ENCODE measurements around the gene DESI1. TPM values are rescaled to one million over a fixed set of nuclear protein-coding genes. Genes with fewer than 3 reads are reported as not detected.
A peak's percentile ranks its signal among the peaks of the same experiment; 100 is the strongest.
"Not testable (repeated sequence)": the region's sequence is repeated elsewhere in the genome, so short reads cannot be mapped to it uniquely, and the experiment has no call there.

Gene DESI1
- 10 to 100 TPM; 55.5 to 57.9 TPM for total RNA-seq

DNA sequence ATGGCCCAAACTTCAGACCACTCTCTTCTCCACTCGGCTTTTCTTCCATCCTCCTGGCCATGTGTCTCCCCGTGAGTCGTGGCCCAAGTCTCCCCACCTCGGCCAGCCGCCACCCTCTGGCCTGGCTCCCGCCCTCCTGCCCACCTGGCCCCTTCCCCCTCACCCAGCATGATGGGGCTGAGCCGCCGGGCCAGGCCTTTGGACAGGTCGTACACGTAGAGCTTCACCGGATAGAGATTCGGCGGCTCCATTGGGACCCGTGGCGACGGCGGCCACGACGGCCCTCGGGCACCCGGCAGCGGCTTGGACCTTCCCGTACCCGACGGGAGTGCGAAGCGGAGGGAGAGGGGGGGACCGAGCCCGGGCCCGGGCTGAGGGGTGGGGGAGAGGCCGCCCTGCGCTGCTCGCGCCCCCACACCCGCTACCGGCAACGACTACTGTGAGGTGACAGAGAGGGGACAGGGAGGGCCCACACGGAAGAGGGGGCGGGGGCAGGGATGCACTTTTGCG is at the start of gene DESI1:
Gene DESI1 (minus strand): TSS at position 455 of the 510 bp plus-strand sequence. CDS start 204 bp downstream, at position 251.
- ChIA-PET CTCF (interaction anchor here (1.1 to 3.9 kb wide), 4 partner anchors 17 to 77 kb away, joined by 4 to 18 read pairs (median 8); partner anchors contain the start of gene PMM1), POLR2A (interaction anchor here (0.9 to 6.0 kb wide), 21 partner anchors 9 to 515 kb away, joined by 3 to 65 read pairs (median 4); partner anchors contain the start of genes ACO2, CCDC134, NDUFA6 and PHF5A)
- intact Hi-C loops (cut with micrococcal nuclease), result loop anchor here (1.0 to 5.0 kb wide), 11 partner anchors 16 to 333 kb away; partner anchors contain the start of genes PHF5A, POLR3H, RANGAP1 and SNU13
- Mint-ChIP-seq H3K36me3 (peaks cover 16% of the 10 kb centered on the region), H3K27me3 (no peaks in the 10 kb centered on the region), H3K9me3 (no peaks in the 10 kb centered on the region), H3K4me3 (peak within 1 kb of the TSS; percentile 97), H3K4me1 (ENCODE audit: low read depth) (peaks cover 40% of the 10 kb centered on the region), H3K27ac (peak within 1 kb of the TSS; percentile 98)
- DNase-seq, result no peak

DNA sequence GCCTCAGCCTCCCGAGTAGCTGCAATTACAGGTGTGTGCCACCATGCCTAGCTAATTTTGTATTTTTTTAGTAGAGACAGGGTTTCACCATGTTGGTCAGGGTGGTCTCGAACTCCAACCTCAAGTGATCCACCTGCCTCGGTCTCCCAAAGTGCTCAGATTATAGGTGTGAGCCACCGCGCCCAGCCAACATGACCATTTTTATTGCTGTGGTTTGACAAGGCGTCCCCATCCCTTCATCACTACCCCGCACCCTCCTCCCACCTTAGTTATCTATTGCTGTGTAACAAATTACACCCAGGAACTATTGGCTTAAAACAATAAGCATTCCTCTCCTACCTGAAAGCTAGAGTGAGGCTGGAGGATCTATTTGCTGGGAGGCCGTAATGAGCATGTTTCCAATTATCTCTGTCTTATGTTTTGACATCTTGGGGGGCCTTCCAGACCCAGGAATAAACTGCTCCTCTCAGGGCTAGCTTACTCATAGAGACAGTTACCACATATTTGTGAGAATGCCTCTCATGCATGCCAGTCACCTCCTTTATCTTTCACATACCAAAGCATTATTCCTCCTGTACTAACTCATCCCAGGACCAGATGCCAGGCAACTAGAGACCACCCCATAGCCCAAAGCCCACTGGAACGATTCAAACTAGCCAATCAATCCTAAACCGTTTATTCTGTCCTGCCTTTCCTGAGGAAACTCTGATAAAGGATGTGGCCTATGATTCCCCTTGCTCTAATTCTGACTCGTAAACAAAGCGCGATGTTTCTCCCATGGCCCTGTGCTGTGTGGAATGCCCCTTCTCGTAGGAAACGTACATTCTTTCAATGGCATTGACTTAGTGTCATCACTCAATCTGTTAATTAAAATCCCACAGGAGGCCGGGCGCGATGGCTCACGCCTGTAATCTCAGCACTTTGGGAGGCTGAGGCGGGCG is 48.4 kb upstream of the DESI1 start:
- peaks cover 12% of the 10 kb centered on the region for H3K36me3 Mint-ChIP-seq
- ChIA-PET CTCF (interaction anchor here (2.4 kb wide), 1 partner anchor 28 kb away, joined by 12 read pairs; no protein-coding TSS in a partner anchor), POLR2A (interaction anchor here (1.3 kb wide), 1 partner anchor 28 kb away, joined by 6 read pairs; no protein-coding TSS in a partner anchor)
- no peak overlapping the region for H3K27ac Mint-ChIP-seq
- intact Hi-C loops (cut with micrococcal nuclease), result no loop called here
- no peak for DNase-seq
- H3K9me3 Mint-ChIP-seq, result no peaks in the 10 kb centered on the region
- H3K4me1 Mint-ChIP-seq (ENCODE audit: low read depth), result peaks cover 16% of the 10 kb centered on the region
- no peaks in the 10 kb centered on the region for H3K27me3 Mint-ChIP-seq
- H3K4me3 Mint-ChIP-seq, result no peak overlapping the region

DNA sequence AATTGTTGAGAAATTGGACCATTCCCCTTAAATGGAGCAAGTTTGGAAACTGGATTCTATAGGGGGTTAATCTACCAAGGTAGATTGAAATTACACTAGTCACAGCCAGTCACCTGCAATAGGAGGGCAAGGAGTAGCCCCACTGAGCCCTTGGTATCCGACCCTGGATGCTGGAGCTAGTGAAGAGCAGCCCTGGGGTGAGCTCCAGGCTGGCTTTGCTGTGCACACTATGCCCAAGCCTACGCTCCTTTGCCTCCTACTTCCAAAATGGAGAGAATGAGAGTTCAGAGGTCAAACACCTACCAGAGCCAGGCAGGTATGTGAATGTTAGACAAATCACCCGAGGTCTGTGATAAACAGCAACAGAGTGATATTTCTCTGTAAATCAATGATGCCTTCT is 44.1 kb upstream of the DESI1 start:
- CTCF ChIA-PET, result interaction anchor here (0.9 to 3.4 kb wide), 4 partner anchors 8 to 33 kb away, joined by 3 to 28 read pairs (median 16); partner anchors contain the start of genes MEI1 and SNU13
- intact Hi-C loops (cut with micrococcal nuclease), result no loop called here
- peaks cover 13% of the 10 kb centered on the region for H3K4me1 Mint-ChIP-seq (ENCODE audit: low read depth)

DNA sequence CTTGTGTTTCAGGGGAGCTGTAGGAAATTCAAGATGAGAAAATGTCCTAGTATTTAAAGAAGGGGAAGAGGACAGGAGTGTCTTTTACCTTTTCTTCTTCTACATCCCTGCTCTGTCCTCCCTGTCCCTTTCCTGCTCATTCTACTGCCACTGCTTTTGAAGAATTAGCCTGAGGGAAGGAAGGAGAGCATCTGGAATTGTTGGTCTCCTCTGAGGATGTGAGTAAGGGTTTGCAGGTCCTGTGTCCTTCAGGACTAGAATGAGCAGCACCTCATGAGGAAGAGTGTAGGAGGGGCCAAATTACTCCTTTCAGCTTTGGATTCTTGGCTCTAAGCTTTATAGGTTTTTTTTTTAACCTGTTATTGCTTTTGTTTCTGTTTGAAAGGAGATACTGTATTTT is 43.6 kb upstream of the DESI1 start:
- DNase-seq, result no peak
- no peak overlapping the region for H3K4me3 Mint-ChIP-seq
- intact Hi-C loops (cut with micrococcal nuclease), result no loop called here
- H3K9me3 Mint-ChIP-seq, result no peaks in the 10 kb centered on the region
- CTCF ChIA-PET, result interaction anchor here (0.9 kb wide), 1 partner anchor 33 kb away, joined by 3 read pairs; no protein-coding TSS in a partner anchor
- no peak overlapping the region for H3K27ac Mint-ChIP-seq
- H3K36me3 Mint-ChIP-seq, result peaks cover 31% of the 10 kb centered on the region
- H3K27me3 Mint-ChIP-seq, result no peaks in the 10 kb centered on the region
- H3K4me1 Mint-ChIP-seq (ENCODE audit: low read depth), result peaks cover 13% of the 10 kb centered on the region
- POLR2A ChIA-PET, result interaction anchor here (0.7 to 1.0 kb wide), 2 partner anchors 14 to 43 kb away, joined by 3 read pairs; partner anchors contain the start of gene XRCC6

More for the DNA sequence above, 44.1 kb upstream of the DESI1 start:
- Mint-ChIP-seq H3K9me3 (no peaks in the 10 kb centered on the region), H3K4me3 (no peak overlapping the region), H3K36me3 (peaks cover 29% of the 10 kb centered on the region), H3K27ac (peak overlapping the region; percentile 76), H3K27me3 (no peaks in the 10 kb centered on the region)
- POLR2A ChIA-PET, result no interaction called here
- DNase-seq, result no peak

DNA sequence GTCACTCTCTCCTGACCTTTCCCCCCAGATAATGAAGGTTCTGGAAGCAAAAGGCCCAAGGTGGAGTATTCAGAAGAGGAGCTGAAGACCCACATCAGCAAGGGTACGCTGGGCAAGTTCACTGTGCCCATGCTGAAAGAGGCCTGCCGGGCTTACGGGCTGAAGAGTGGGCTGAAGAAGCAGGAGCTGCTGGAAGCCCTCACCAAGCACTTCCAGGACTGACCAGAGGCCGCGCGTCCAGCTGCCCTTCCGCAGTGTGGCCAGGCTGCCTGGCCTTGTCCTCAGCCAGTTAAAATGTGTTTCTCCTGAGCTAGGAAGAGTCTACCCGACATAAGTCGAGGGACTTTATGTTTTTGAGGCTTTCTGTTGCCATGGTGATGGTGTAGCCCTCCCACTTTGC is 42.8 kb upstream of the DESI1 start:
- intact Hi-C loops (cut with micrococcal nuclease); H3K9me3 Mint-ChIP-seq; H3K4me3 Mint-ChIP-seq; DNase-seq; H3K4me1 Mint-ChIP-seq (ENCODE audit: low read depth); H3K27me3 Mint-ChIP-seq: not testable (repeated sequence)
- Mint-ChIP-seq H3K36me3 (peaks cover 35% of the 10 kb centered on the region), H3K27ac (peak overlapping the region; percentile 10)
- POLR2A ChIA-PET, result interaction anchor here (0.6 to 1.0 kb wide), 3 partner anchors 13 to 321 kb away, joined by 3 read pairs; partner anchors contain the start of gene XRCC6
- CTCF ChIA-PET, result interaction anchor here (1.2 kb wide), 1 partner anchor 9 kb away, joined by 3 read pairs; no protein-coding TSS in a partner anchor

DNA sequence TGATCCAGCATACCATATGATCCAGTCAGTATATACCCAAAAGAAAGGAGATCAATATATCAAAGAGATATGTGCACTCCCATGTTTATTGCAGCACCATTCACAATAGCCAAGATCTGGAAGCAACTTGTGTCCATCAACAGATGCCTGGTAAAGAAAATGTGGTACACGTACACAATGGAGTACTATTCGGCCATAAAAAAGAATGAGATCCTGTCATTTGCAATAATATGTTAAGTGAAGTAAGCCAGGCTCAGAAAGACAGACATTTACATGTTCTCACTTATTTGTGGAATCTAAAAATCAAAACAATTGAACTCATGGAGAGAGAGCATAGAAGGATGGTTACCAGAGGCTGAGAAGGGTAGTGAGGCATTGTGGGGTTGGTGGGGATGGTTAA is 40.9 kb upstream of the DESI1 start:
- intact Hi-C loops (cut with micrococcal nuclease), result no loop called here
- POLR2A ChIA-PET, result no interaction called here

DNA sequence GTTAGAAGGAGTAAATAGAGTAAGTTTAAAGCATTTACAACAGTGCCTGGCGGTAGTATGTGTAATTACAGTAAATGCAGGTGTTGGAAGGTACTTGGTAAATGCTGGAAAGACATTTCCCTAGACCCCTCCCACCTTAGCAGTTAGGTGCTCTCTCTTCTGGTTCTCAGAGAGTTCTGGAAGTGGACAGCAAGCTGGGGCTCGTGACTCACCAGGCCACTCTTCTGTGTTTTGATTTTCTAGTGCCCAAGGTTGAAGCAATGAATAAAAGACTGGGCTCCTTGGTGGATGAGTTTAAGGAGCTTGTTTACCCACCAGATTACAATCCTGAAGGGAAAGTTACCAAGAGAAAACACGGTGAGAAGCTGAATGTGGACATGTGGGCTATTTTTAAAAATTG is 40.2 kb upstream of the DESI1 start:
- no peaks in the 10 kb centered on the region for H3K27me3 Mint-ChIP-seq
- POLR2A ChIA-PET, result no interaction called here
- peaks cover 45% of the 10 kb centered on the region for H3K36me3 Mint-ChIP-seq
- H3K4me3 Mint-ChIP-seq, result no peak overlapping the region
- CTCF ChIA-PET, result no interaction called here
- H3K27ac Mint-ChIP-seq, result no peak overlapping the region
- no peaks in the 10 kb centered on the region for H3K4me1 Mint-ChIP-seq (ENCODE audit: low read depth)
- DNase-seq, result no peak
- intact Hi-C loops (cut with micrococcal nuclease), result no loop called here
- no peaks in the 10 kb centered on the region for H3K9me3 Mint-ChIP-seq

More for the DNA sequence above, 40.9 kb upstream of the DESI1 start:
- H3K4me3 Mint-ChIP-seq, result no peak overlapping the region
- CTCF ChIA-PET, result no interaction called here
- peaks cover 46% of the 10 kb centered on the region for H3K36me3 Mint-ChIP-seq
- H3K27ac Mint-ChIP-seq, result no peak overlapping the region
- H3K4me1 Mint-ChIP-seq (ENCODE audit: low read depth), result peaks cover 3% of the 10 kb centered on the region
- no peaks in the 10 kb centered on the region for H3K27me3 Mint-ChIP-seq
- no peaks in the 10 kb centered on the region for H3K9me3 Mint-ChIP-seq
- DNase-seq, result no peak

DNA sequence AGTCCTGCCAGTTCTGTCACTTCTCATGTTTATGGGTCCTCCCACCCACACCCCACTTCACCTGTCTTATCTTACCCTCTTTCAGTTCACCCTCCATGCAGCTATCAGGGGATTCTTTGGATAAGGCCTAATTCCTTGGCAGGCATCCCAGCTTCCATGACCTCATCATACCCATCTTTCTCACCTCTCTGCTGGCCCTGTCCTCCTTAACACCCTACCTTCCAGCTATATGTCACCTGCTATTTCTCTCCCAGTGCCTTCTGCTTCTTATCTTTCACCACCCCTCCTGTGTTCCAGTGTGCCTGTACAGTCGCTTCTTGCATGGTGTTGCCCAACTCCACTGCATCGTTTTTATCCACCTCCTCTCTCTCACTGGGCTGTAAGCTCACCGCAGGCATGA is 39.6 kb upstream of the DESI1 start:
- ChIA-PET CTCF (interaction anchor here (1.0 kb wide), 1 partner anchor 13 kb away, joined by 3 read pairs; no protein-coding TSS in a partner anchor), POLR2A (interaction anchor here (0.6 kb wide), 1 partner anchor 94 kb away, joined by 5 read pairs; no protein-coding TSS in a partner anchor)
- DNase-seq, result no peak
- Mint-ChIP-seq H3K4me1 (ENCODE audit: low read depth) (no peaks in the 10 kb centered on the region), H3K4me3 (no peak overlapping the region), H3K27ac (peak overlapping the region; percentile 72), H3K9me3 (no peaks in the 10 kb centered on the region), H3K36me3 (peaks cover 47% of the 10 kb centered on the region), H3K27me3 (no peaks in the 10 kb centered on the region)
- intact Hi-C loops (cut with micrococcal nuclease), result no loop called here

DNA sequence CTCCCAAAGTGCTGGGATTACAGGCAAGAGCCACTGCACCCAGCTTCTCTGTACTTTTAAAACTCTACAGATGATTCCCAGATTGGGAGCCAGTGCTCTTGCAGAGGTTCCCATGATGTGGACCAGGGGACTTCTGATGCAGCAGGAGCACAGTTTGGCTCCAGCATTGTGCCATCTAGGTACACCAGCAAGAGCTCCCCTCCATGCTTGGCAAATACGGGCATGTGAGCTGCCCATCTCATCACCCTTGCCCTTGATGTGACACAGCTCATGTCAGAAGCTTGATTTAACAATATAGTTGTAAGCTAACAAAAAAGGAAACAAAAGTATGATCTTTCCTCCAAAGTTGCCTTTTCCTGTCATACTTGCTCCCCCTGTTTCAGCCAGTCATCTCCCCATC is 39.1 kb upstream of the DESI1 start:
- DNase-seq, result no peak
- POLR2A ChIA-PET, result interaction anchor here (0.6 to 0.8 kb wide), 2 partner anchors 9 to 93 kb away, joined by 3 to 5 read pairs; no protein-coding TSS in a partner anchor
- Mint-ChIP-seq H3K4me3 (no peak overlapping the region), H3K27ac (peak overlapping the region; percentile 72), H3K36me3 (peaks cover 47% of the 10 kb centered on the region), H3K27me3 (no peaks in the 10 kb centered on the region), H3K4me1 (ENCODE audit: low read depth) (no peaks in the 10 kb centered on the region), H3K9me3 (no peaks in the 10 kb centered on the region)
- intact Hi-C loops (cut with micrococcal nuclease), result no loop called here
- CTCF ChIA-PET, result interaction anchor here (1.0 kb wide), 1 partner anchor 13 kb away, joined by 3 read pairs; no protein-coding TSS in a partner anchor

DNA sequence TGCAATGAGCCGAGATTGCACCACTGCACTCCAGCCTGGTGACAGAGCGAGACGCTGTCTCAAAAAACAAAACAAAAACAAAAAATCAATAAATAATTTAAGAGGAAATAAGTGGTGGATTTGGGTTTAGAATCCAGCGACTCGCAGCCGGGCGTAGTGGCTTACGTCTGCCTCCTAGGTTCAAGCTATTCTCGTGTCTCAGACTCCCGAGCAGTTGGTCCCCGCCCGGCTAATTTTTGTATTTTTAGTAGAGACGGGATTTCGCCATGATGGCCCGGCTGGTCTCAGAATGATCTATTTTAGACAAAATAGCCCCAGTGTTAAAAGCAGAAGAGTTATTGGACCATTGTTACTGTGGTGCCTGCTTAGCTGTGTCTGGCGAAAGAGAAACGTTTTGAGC is 38.0 kb upstream of the DESI1 start:
- ChIA-PET CTCF (interaction anchor here (1.4 kb wide), 1 partner anchor 8 kb away, joined by 9 read pairs; no protein-coding TSS in a partner anchor), POLR2A (no interaction called here)
- Mint-ChIP-seq H3K27me3 (no peaks in the 10 kb centered on the region), H3K27ac (no peak overlapping the region), H3K4me3 (no peak overlapping the region), H3K36me3 (peaks cover 53% of the 10 kb centered on the region), H3K4me1 (ENCODE audit: low read depth) (no peaks in the 10 kb centered on the region), H3K9me3 (no peaks in the 10 kb centered on the region)
- no peak for DNase-seq
- intact Hi-C loops (cut with micrococcal nuclease), result no loop called here

DNA sequence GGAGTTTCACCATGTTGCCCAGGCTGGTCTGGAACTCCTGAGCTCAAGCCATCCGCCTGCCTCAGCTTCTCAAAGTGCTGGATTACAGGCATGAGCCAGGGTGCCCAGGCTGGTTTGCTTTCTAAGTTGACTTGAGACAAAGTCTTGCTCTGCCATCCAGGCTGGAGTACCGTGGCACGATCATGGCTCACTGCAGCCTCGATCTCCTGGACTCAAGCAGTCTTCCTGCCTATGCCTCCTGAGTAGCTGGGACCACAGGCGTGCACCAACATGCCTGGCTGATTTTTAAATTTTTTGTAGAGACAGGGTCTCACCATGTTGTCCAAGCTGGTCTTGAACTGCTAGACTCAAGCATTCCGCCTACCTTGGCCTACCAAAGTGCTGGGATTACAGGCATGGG is 36.9 kb upstream of the DESI1 start:
- Mint-ChIP-seq H3K4me3 (no peak overlapping the region), H3K9me3 (no peaks in the 10 kb centered on the region), H3K27me3 (no peaks in the 10 kb centered on the region), H3K27ac (no peak overlapping the region), H3K36me3 (peaks cover 60% of the 10 kb centered on the region), H3K4me1 (ENCODE audit: low read depth) (no peaks in the 10 kb centered on the region)
- no peak for DNase-seq
- ChIA-PET CTCF (interaction anchor here (0.7 to 1.4 kb wide), 2 partner anchors 10 to 241 kb away, joined by 3 to 9 read pairs; no protein-coding TSS in a partner anchor), POLR2A (no interaction called here)
- intact Hi-C loops (cut with micrococcal nuclease), result no loop called here

DNA sequence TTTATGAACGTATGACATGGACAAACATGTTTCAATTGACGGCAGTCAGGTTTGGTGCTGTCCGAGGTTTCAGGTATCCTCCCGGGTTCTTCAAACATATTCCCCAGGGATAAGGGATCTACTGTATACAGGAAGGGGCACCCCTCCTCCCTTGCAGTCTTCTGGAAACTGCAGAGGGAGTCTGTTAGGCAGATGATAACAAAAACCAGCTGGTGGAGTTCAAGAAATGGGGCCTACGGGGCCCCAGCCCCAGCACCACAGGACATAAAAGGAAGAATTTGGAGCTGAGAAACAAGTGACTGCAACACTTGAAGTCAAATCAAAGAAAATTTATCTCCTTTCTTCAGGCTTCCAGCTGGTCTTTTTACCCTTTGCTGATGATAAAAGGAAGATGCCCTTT is 35.7 kb upstream of the DESI1 start:
- Mint-ChIP-seq H3K36me3 (peaks cover 63% of the 10 kb centered on the region), H3K27me3 (no peaks in the 10 kb centered on the region), H3K4me1 (ENCODE audit: low read depth) (no peaks in the 10 kb centered on the region), H3K27ac (no peak overlapping the region), H3K9me3 (no peaks in the 10 kb centered on the region), H3K4me3 (no peak overlapping the region)
- ChIA-PET CTCF (interaction anchor here (1.2 to 1.4 kb wide), 2 partner anchors 9 to 10 kb away, joined by 3 to 5 read pairs; no protein-coding TSS in a partner anchor), POLR2A (no interaction called here)
- no peak for DNase-seq
- intact Hi-C loops (cut with micrococcal nuclease), result no loop called here

All from activated CD4-positive, alpha-beta memory T cell treated with anti-CD3 and anti-CD28 coated beads for 36 hours (primary cell).